ENCODE data around the gene ODAD3.

The ODAD3 gene

GRCh38 chr19:11435057-11435832 lies at the start of gene ODAD3, which contains the start of gene PRKCSH:
Gene ODAD3, minus strand, starts transcription at chr19:11435121. Its CDS starts 105 bp downstream, at chr19:11435016.
Gene PRKCSH, plus strand, starts transcription at chr19:11435635. Its CDS starts 483 bp downstream, at chr19:11436118.
- H3K4me1 ChIP-seq (ENCODE audit: control insufficient read depth in 5 of 5, insufficient read depth in 5 of 5, low read length in 5 of 5) = peaks cover 8 to 20% (median 18%) of the 10 kb centered on the region in 5 donors
- peak within 1 kb of the TSS; percentile 80 to 99 (median 96) for H3K4me3 ChIP-seq (ENCODE audit: low read depth in 1 of 5, low read length in 5 of 5)
- peak within 1 kb of the TSS; percentile 70 for H3K27ac ChIP-seq (ENCODE audit: low read depth, low read length)
- peaks cover 0 to 27% (median 16%) of the 10 kb centered on the region in 5 donors for H3K36me3 ChIP-seq (ENCODE audit: control insufficient read depth in 5 of 5, insufficient read depth in 5 of 5, low read length in 5 of 5)
- no peaks in the 10 kb centered on the region for H3K9me3 ChIP-seq (ENCODE audit: control insufficient read depth in 5 of 5, low read length in 5 of 5)
- no peaks in the 10 kb centered on the region for H3K27me3 ChIP-seq (ENCODE audit: control insufficient read depth in 5 of 5, insufficient read depth in 4 of 5, low read length in 5 of 5)
- H3K9ac ChIP-seq (ENCODE audit: low read length in 5 of 5) = peak within 1 kb of the TSS; percentile 66 to 90 (median 87)

- H3K4me3 ChIP-seq (ENCODE audit: low read depth in 1 of 5, low read length in 5 of 5) = no peak overlapping the region
- no peak overlapping the region for H3K9ac ChIP-seq (ENCODE audit: low read length in 5 of 5)
- peaks cover 0 to 20% (median 9%) of the 10 kb centered on the region in 5 donors for H3K36me3 ChIP-seq (ENCODE audit: control insufficient read depth in 5 of 5, insufficient read depth in 5 of 5, low read length in 5 of 5)
- H3K4me1 ChIP-seq (ENCODE audit: control insufficient read depth in 5 of 5, insufficient read depth in 5 of 5, low read length in 5 of 5) = peaks cover 0 to 27% (median 20%) of the 10 kb centered on the region in 5 donors
- H3K9me3 ChIP-seq (ENCODE audit: control insufficient read depth in 5 of 5, low read length in 5 of 5) = no peaks in the 10 kb centered on the region
- H3K27ac ChIP-seq (ENCODE audit: low read depth, low read length) = no peak overlapping the region
- H3K27me3 ChIP-seq (ENCODE audit: control insufficient read depth in 5 of 5, insufficient read depth in 4 of 5, low read length in 5 of 5) = peaks cover 14 to 33% (median 29%) of the 10 kb centered on the region in 5 donors
These were observed 48.6 kb upstream of the ODAD3 start for GRCh38 chr19:11483366-11484111.

GRCh38 chr19:11482384-11483050 lies 47.6 kb upstream of the ODAD3 start:
- Histone ChIP-seq H3K27me3 (ENCODE audit: control insufficient read depth in 5 of 5, insufficient read depth in 4 of 5, low read length in 5 of 5) (peaks cover 14 to 33% (median 29%) of the 10 kb centered on the region in 5 donors), H3K4me1 (ENCODE audit: control insufficient read depth in 5 of 5, insufficient read depth in 5 of 5, low read length in 5 of 5) (peaks cover 0 to 27% (median 20%) of the 10 kb centered on the region in 5 donors), H3K27ac (ENCODE audit: low read depth, low read length) (no peak overlapping the region), H3K36me3 (ENCODE audit: control insufficient read depth in 5 of 5, insufficient read depth in 5 of 5, low read length in 5 of 5) (peaks cover 0 to 19% (median 7%) of the 10 kb centered on the region in 5 donors), H3K4me3 (ENCODE audit: low read depth in 1 of 5, low read length in 5 of 5) (peak overlapping the region in 3 of 5 donors; percentile 17 to 44 (median 29)), H3K9me3 (ENCODE audit: control insufficient read depth in 5 of 5, low read length in 5 of 5) (no peaks in the 10 kb centered on the region), H3K9ac (ENCODE audit: low read length in 5 of 5) (no peak overlapping the region)

GRCh38 chr19:11481534-11482383 lies 46.8 kb upstream of the ODAD3 start:
- Histone ChIP-seq H3K27ac (ENCODE audit: low read depth, low read length) (no peak overlapping the region), H3K4me1 (ENCODE audit: control insufficient read depth in 5 of 5, insufficient read depth in 5 of 5, low read length in 5 of 5) (peaks cover 0 to 27% (median 20%) of the 10 kb centered on the region in 5 donors), H3K27me3 (ENCODE audit: control insufficient read depth in 5 of 5, insufficient read depth in 4 of 5, low read length in 5 of 5) (peaks cover 14 to 33% (median 29%) of the 10 kb centered on the region in 5 donors), H3K36me3 (ENCODE audit: control insufficient read depth in 5 of 5, insufficient read depth in 5 of 5, low read length in 5 of 5) (peaks cover 0 to 12% (median 0%) of the 10 kb centered on the region in 5 donors), H3K4me3 (ENCODE audit: low read depth in 1 of 5, low read length in 5 of 5) (peak overlapping the region in 3 of 5 donors; percentile 17 to 44 (median 29)), H3K9me3 (ENCODE audit: control insufficient read depth in 5 of 5, low read length in 5 of 5) (no peaks in the 10 kb centered on the region), H3K9ac (ENCODE audit: low read length in 5 of 5) (no peak overlapping the region)

- Histone ChIP-seq H3K4me3 (ENCODE audit: low read depth in 1 of 5, low read length in 5 of 5) (peak within 1 kb of the TSS in 1 of 5 donors; percentile 44), H3K4me1 (ENCODE audit: control insufficient read depth in 5 of 5, insufficient read depth in 5 of 5, low read length in 5 of 5) (peaks cover 0 to 27% (median 20%) of the 10 kb centered on the region in 5 donors), H3K9ac (ENCODE audit: low read length in 5 of 5) (no peak within 1 kb of the TSS), H3K27ac (ENCODE audit: low read depth, low read length) (no peak within 1 kb of the TSS), H3K9me3 (ENCODE audit: control insufficient read depth in 5 of 5, low read length in 5 of 5) (no peaks in the 10 kb centered on the region), H3K27me3 (ENCODE audit: control insufficient read depth in 5 of 5, insufficient read depth in 4 of 5, low read length in 5 of 5) (peaks cover 14 to 33% (median 26%) of the 10 kb centered on the region in 5 donors), H3K36me3 (ENCODE audit: control insufficient read depth in 5 of 5, insufficient read depth in 5 of 5, low read length in 5 of 5) (peaks cover 0 to 5% (median 0%) of the 10 kb centered on the region in 5 donors)
These were observed 46.0 kb upstream of the ODAD3 start, which contains the start of gene ELAVL3 for GRCh38 chr19:11480715-11481533. Gene ELAVL3, minus strand, starts transcription at chr19:11481046. Its CDS starts 438 bp downstream, at chr19:11480608.

GRCh38 chr19:11479898-11480714 lies 45.2 kb upstream of the ODAD3 start:
- Histone ChIP-seq H3K4me1 (ENCODE audit: control insufficient read depth in 5 of 5, insufficient read depth in 5 of 5, low read length in 5 of 5) (peaks cover 0 to 27% (median 20%) of the 10 kb centered on the region in 5 donors), H3K4me3 (ENCODE audit: low read depth in 1 of 5, low read length in 5 of 5) (no peak overlapping the region), H3K27ac (ENCODE audit: low read depth, low read length) (no peak overlapping the region), H3K27me3 (ENCODE audit: control insufficient read depth in 5 of 5, insufficient read depth in 4 of 5, low read length in 5 of 5) (peaks cover 14 to 33% (median 26%) of the 10 kb centered on the region in 5 donors), H3K36me3 (ENCODE audit: control insufficient read depth in 5 of 5, insufficient read depth in 5 of 5, low read length in 5 of 5) (peaks cover 0 to 5% (median 0%) of the 10 kb centered on the region in 5 donors), H3K9ac (ENCODE audit: low read length in 5 of 5) (no peak overlapping the region), H3K9me3 (ENCODE audit: control insufficient read depth in 5 of 5, low read length in 5 of 5) (no peaks in the 10 kb centered on the region)

GRCh38 chr19:11479090-11479897 lies 44.4 kb upstream of the ODAD3 start:
- Histone ChIP-seq H3K4me1 (ENCODE audit: control insufficient read depth in 5 of 5, insufficient read depth in 5 of 5, low read length in 5 of 5) (peaks cover 0 to 27% (median 20%) of the 10 kb centered on the region in 5 donors), H3K36me3 (ENCODE audit: control insufficient read depth in 5 of 5, insufficient read depth in 5 of 5, low read length in 5 of 5) (peaks cover 0 to 5% (median 0%) of the 10 kb centered on the region in 5 donors), H3K27ac (ENCODE audit: low read depth, low read length) (no peak overlapping the region), H3K27me3 (ENCODE audit: control insufficient read depth in 5 of 5, insufficient read depth in 4 of 5, low read length in 5 of 5) (peaks cover 14 to 33% (median 26%) of the 10 kb centered on the region in 5 donors), H3K9ac (ENCODE audit: low read length in 5 of 5) (no peak overlapping the region), H3K9me3 (ENCODE audit: control insufficient read depth in 5 of 5, low read length in 5 of 5) (no peaks in the 10 kb centered on the region), H3K4me3 (ENCODE audit: low read depth in 1 of 5, low read length in 5 of 5) (no peak overlapping the region)
